GM23338 (cell line): ENCODE data around the gene ACOXL. TPM values are rescaled to one million over a fixed set of nuclear protein-coding genes. Genes with fewer than 3 reads are reported as not detected.

Experiments used
- ATAC-seq: fragments of 200-7000 bp; cut with Tn5 transposase; 3 replicates; pipeline ENCODE4 v1.9.1; 2020
- DNase-seq: peaks from one replicate; pipeline ENCODE4 v3.0.0-alpha.2; 2015; ENCODE audit warnings: low spot score
- H2AFZ ChIP-seq: fragments of 200-600 bp; sonication (generic); 2 replicates; pipeline ENCODE4 v1.8.0; 2016; ENCODE audit warnings: antibody characterized with exemption, mild to moderate bottlenecking, moderate library complexity
- H3F3A ChIP-seq: fragments of 200-600 bp; sonication (generic); replicated peaks from 2 replicates; pipeline ENCODE4 v1.8.0; 2017; ENCODE audit warnings: antibody characterized with exemption, mixed run types, low read depth
- H3K27ac ChIP-seq: fragments of 200-600 bp; sonication (generic); 2 replicates; pipeline ENCODE4 v1.6.1; 2016; ENCODE audit warnings: low read depth
- H3K27me3 ChIP-seq: fragments of 200-600 bp; sonication (generic); 2 replicates; pipeline ENCODE4 v1.8.0; 2016; ENCODE audit warnings: mild to moderate bottlenecking, mixed run types, moderate library complexity; ENCODE audit not compliant: insufficient read depth
- H3K36me3 ChIP-seq: fragments of 200-600 bp; sonication (generic); 2 replicates; pipeline ENCODE4 v1.8.0; 2016; ENCODE audit warnings: mild to moderate bottlenecking; ENCODE audit not compliant: insufficient read depth
- H3K4me1 ChIP-seq: fragments of 200-600 bp; sonication (generic); 2 replicates; pipeline ENCODE4 v1.8.0; 2016; ENCODE audit warnings: mild to moderate bottlenecking, moderate library complexity; ENCODE audit not compliant: insufficient read depth
- H3K4me2 ChIP-seq: fragments of 200-600 bp; sonication (generic); 2 replicates; pipeline ENCODE4 v1.7.1; 2017; ENCODE audit warnings: mixed run types
- H3K4me3 ChIP-seq: fragments of 200-600 bp; sonication (generic); 2 replicates; pipeline ENCODE4 v1.6.1; 2016; ENCODE audit warnings: mixed run types
- H3K79me2 ChIP-seq: fragments of 200-600 bp; sonication (generic); replicated peaks from 2 replicates; pipeline ENCODE4 v1.8.0; 2017; ENCODE audit warnings: mild to moderate bottlenecking; ENCODE audit not compliant: insufficient read depth
- H3K9me2 ChIP-seq: fragments of 200-600 bp; sonication (generic); 2 replicates; pipeline ENCODE4 v1.8.0; 2017; ENCODE audit not compliant: insufficient read depth
- H4K20me1 ChIP-seq: fragments of 200-600 bp; sonication (generic); replicated peaks from 2 replicates; pipeline ENCODE4 v1.8.0; 2017; ENCODE audit warnings: mild to moderate bottlenecking; ENCODE audit not compliant: insufficient read depth
- H3K27ac Mint-ChIP-seq: 2 replicates; pipeline ENCODE4 v1.8.0; 2020; ENCODE audit warnings: inconsistent platforms, mild to moderate bottlenecking, moderate library complexity, mixed read lengths
- H3K27me3 Mint-ChIP-seq: 3 replicates; pipeline ENCODE4 v1.8.0; 2022; ENCODE audit warnings: low read depth, mild to moderate bottlenecking, moderate library complexity, mixed read lengths, inconsistent platforms; ENCODE audit not compliant: insufficient read depth, poor library complexity
- H3K36me3 Mint-ChIP-seq: 3 replicates; pipeline ENCODE4 v1.8.0; 2021; ENCODE audit warnings: low read depth, mild to moderate bottlenecking, inconsistent platforms, moderate library complexity, mixed read lengths
- H3K4me1 Mint-ChIP-seq: 3 replicates; pipeline ENCODE4 v1.8.0; 2020; ENCODE audit warnings: mild to moderate bottlenecking, inconsistent platforms, mixed read lengths
- H3K4me3 Mint-ChIP-seq: 3 replicates; pipeline ENCODE4 v1.8.0; 2021; ENCODE audit warnings: moderate library complexity, mild to moderate bottlenecking, inconsistent platforms, mixed read lengths
- H3K9me3 Mint-ChIP-seq: 3 replicates; pipeline ENCODE4 v1.8.0; 2020; ENCODE audit warnings: moderate library complexity, mild to moderate bottlenecking, inconsistent platforms, mixed read lengths
- EZH2 ChIP-seq: fragments of 200-600 bp; sonication (generic); IDR thresholded peaks from one replicate; pipeline ENCODE4 v1.8.0; 2017; ENCODE audit warnings: antibody characterized with exemption, mild to moderate bottlenecking, low read depth; ENCODE audit not compliant: unreplicated experiment
- JUNB ChIP-seq: IDR thresholded peaks from one replicate; pipeline ENCODE4 v1.6.1; 2016; ENCODE audit warnings: antibody characterized with exemption; ENCODE audit not compliant: unreplicated experiment
- REST ChIP-seq: IDR thresholded peaks from one replicate; pipeline ENCODE4 v1.6.1; 2018; ENCODE audit warnings: antibody characterized with exemption; ENCODE audit not compliant: unreplicated experiment
- STAT1 ChIP-seq: IDR thresholded peaks from one replicate; pipeline ENCODE4 v1.6.1; 2016; ENCODE audit warnings: antibody characterized with exemption; ENCODE audit not compliant: unreplicated experiment
- ZNF114 ChIP-seq: fragments of 250-450 bp; sonication (Bioruptor Pico); IDR thresholded peaks from 2 replicates; pipeline ENCODE4 v1.5.0; 2020; ENCODE audit warnings: mild to moderate bottlenecking, moderate library complexity
- ZNF462 ChIP-seq: fragments of 250-450 bp; sonication (Bioruptor Pico); IDR thresholded peaks from 2 replicates; pipeline ENCODE4 v1.5.0; 2020; ENCODE audit warnings: mild to moderate bottlenecking, moderate library complexity
- polyA plus RNA-seq: library from polyadenylated mRNA; unstranded; fragments of >200 nt; fragmentation: Nextera tagmentation; extraction: Ambion mirVana; gene quantifications from 2 replicates; pipeline ENCODE4 v1.2.1, GENCODE V29; 2016
- total RNA-seq: library from RNA; depleted of rRNA; stranded (reverse); fragments of >200 nt; shearing (Covaris generic); gene quantifications from 2 replicates; pipeline ENCODE4 v1.2.3, GENCODE V29; 2014

ACOXL gene
- total and polyA plus RNA-seq, 2 experiments from 2014 or later, result 9.0 to 14.7 TPM

DNA sequence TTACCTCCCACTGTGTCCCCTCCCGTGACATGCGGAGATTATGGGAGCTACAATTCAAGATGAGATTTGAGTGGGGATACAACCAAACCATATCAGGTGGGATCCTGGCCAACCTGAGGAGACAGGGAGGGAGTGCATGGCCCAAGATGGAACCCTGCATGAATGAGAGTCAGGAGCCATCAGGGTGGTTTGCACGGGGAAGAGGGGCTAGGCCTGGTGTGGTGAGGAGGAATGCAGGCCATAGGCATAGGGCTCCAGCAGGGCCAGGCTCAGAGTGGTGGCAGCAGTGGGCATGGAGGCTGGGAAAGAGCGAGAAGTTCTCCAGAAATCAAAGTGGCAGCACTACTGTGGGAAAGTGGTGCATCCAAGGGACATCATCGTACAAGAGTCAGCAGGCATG lies 314.3 kb downstream of the ACOXL start:
- Mint-ChIP-seq H3K27me3 (peaks cover 8% of the 10 kb centered on the region), H3K9me3 (no peaks in the 10 kb centered on the region; the same call in 2 of the 3 replicates), H3K27ac (no peak overlapping the region), H3K36me3 (peaks cover 3% of the 10 kb centered on the region; the same call in 1 of the 3 replicates), H3K4me1 (no peaks in the 10 kb centered on the region; the same call in 2 of the 3 replicates), H3K4me3 (no peak overlapping the region)
- ATAC-seq (no peak), DNase-seq (no peak)
- H3K9me2 ChIP-seq, result no peaks in the 10 kb centered on the region
- no peak overlapping the region for H2AFZ ChIP-seq
- no peaks in the 10 kb centered on the region for H3K27me3 ChIP-seq
- H3K4me1 ChIP-seq, result no peaks in the 10 kb centered on the region
- no peak overlapping the region for H3K4me3 ChIP-seq
- no peaks in the 10 kb centered on the region for H3K79me2 ChIP-seq
- no peaks in the 10 kb centered on the region for H3K36me3 ChIP-seq
- TF ChIP-seq ZNF114 (CRISPR knock-in tag), result no peak
- no peak for TF ChIP-seq EZH2
- TF ChIP-seq STAT1, result no peak
- no peak for TF ChIP-seq JUNB
- no peak for TF ChIP-seq ZNF462 (CRISPR knock-in tag)
- no peak for TF ChIP-seq REST
- no peak overlapping the region for H3K27ac ChIP-seq
- H3F3A ChIP-seq, result no peaks in the 10 kb centered on the region
- no peak overlapping the region for H3K4me2 ChIP-seq
- H4K20me1 ChIP-seq, result no peaks in the 10 kb centered on the region
